ENCODE data around the gene MYO1E. TPM values are rescaled to one million over a fixed set of nuclear protein-coding genes. Genes with fewer than 3 reads are reported as not detected.
A peak's percentile ranks its signal among the peaks of the same experiment; 100 is the strongest.

Gene MYO1E
- total RNA-seq (198 TPM), polyA plus RNA-seq (ENCODE audit: insufficient read depth, low read depth, low replicate concordance) (41.9 TPM)
- long read RNA-seq, donor 1, full-length matches to known transcripts, result 3 of 37 reads
- long read RNA-seq, donor 1, partial matches to known transcripts, result 34 of 37 reads
- long read RNA-seq, donor 1, other reads (novel, unspliced or antisense), result 0 of 37 reads
- long read RNA-seq, donor 2, full-length matches to known transcripts, result 2 of 2 reads
- long read RNA-seq, donor 2, partial matches to known transcripts, result 0 of 2 reads
- long read RNA-seq, donor 2, other reads (novel, unspliced or antisense), result 0 of 2 reads
- long read RNA-seq, donor 3, result 0 reads
- long read RNA-seq, donor 4, full-length matches to known transcripts, result 2 of 2 reads
- long read RNA-seq, donor 4, partial matches to known transcripts, result 0 of 2 reads
- long read RNA-seq, donor 4, other reads (novel, unspliced or antisense), result 0 of 2 reads
- long read RNA-seq, donor 5, partial matches to known transcripts, result 6 of 6 reads
- long read RNA-seq, donor 5, other reads (novel, unspliced or antisense), result 0 of 6 reads
- long read RNA-seq, donor 6, partial matches to known transcripts, result 25 of 25 reads
- long read RNA-seq, donor 6, other reads (novel, unspliced or antisense), result 0 of 25 reads
- long read RNA-seq, donor 7, full-length matches to known transcripts, result 12 of 56 reads
- long read RNA-seq, donor 7, partial matches to known transcripts, result 18 of 56 reads
- long read RNA-seq, donor 7, other reads (novel, unspliced or antisense), result 26 of 56 reads
- long read RNA-seq, donor 8, result 0 reads
- long read RNA-seq, donor 9, result 0 reads
- long read RNA-seq, donor 10, full-length matches to known transcripts, result 1 of 43 reads
- long read RNA-seq, donor 10, partial matches to known transcripts, result 42 of 43 reads
- long read RNA-seq, donor 10, other reads (novel, unspliced or antisense), result 0 of 43 reads

DNA sequence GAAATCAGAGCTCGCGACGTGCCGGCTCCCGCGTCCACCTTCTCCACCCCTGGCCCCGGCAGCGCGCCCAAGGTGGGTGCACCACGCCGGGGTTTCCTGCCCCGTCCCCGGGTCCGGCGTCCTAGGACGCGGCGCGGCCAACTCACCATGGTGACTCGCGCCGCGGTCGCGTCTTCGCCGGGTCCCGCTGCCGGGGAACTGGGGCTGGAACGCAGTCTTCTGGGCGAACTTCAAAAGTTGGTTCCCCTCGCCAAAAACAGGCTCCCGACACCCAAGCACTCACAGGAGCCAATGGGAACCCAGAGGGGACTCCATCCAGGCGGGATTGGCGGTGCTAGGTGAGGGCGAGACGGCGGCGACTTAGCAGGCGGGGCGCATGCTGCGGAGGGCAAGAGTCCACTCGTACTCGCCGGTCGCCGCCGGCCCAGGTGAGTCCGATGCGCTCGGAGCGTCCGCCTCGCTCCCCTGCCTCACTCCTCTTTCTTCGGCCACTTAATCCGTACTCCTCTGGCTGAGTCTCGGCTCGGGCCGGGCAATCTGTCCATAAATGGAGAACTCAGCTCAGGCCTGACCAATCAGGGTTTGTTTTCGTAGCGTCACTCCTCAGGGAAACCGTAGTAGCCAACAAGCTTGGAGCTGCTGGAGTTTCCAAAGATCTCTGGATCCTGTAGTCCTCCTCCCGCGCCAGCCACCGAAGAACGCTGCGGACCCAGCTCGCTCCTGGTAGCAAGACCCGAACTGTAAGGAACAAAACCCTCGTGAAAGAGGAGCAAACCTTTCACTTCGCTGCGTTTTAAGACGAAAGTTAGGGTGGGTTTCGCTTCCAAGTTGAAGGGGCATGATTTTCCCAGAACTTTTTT lies at the start of gene MYO1E:
Gene MYO1E (minus strand): TSS at position 520 of the 860 bp plus-strand sequence. CDS start 371 bp downstream, at position 149.
- intact Hi-C loops (cut with DNase I), result no loop called here
- Histone ChIP-seq H3K9ac (ENCODE audit: low read length in 3 of 3) (peak within 1 kb of the TSS; percentile 77 to 91 (median 87)), H3K27me3 (ENCODE audit: control insufficient read depth, insufficient read depth, low read length) (no peaks in the 10 kb centered on the region), H3K4me3 (ENCODE audit: low read length in 3 of 3) (peak within 1 kb of the TSS; percentile 83 to 93 (median 83)), H3K9me3 (ENCODE audit: control insufficient read depth in 2 of 3, insufficient read depth in 1 of 3, low read length in 3 of 3) (no peaks in the 10 kb centered on the region), H3K4me1 (ENCODE audit: control insufficient read depth in 2 of 3, insufficient read depth in 2 of 3, low read depth in 1 of 3, low read length in 3 of 3) (peaks cover 0 to 5% (median 0%) of the 10 kb centered on the region in 3 donors), H3K36me3 (ENCODE audit: control insufficient read depth in 2 of 3, insufficient read depth in 3 of 3, low read length in 3 of 3) (no peaks in the 10 kb centered on the region), H3K27ac (ENCODE audit: low read depth in 2 of 2, low read length in 2 of 2) (peak within 1 kb of the TSS; percentile 95 to 98)
- TF ChIP-seq CTCF (IDR thresholded peaks at IDR 0.05; ENCODE audit: borderline replicate concordance, extremely low read depth, insufficient read depth), result no peak
- DNase-seq (peak; percentile 94 to 98 (median 96)), FAIRE-seq (peak; percentile 93)

- H3K27me3 ChIP-seq (ENCODE audit: control insufficient read depth, insufficient read depth, low read length), result no peaks in the 10 kb centered on the region
- TF ChIP-seq CTCF (IDR thresholded peaks at IDR 0.05; ENCODE audit: borderline replicate concordance, extremely low read depth, insufficient read depth), result no peak
- no peak overlapping the region for H3K4me3 ChIP-seq (ENCODE audit: low read length in 3 of 3)
- no peak overlapping the region for H3K9ac ChIP-seq (ENCODE audit: low read length in 3 of 3)
- H3K9me3 ChIP-seq (ENCODE audit: control insufficient read depth in 2 of 3, insufficient read depth in 1 of 3, low read length in 3 of 3), result no peaks in the 10 kb centered on the region
- no peaks in the 10 kb centered on the region for H3K36me3 ChIP-seq (ENCODE audit: control insufficient read depth in 2 of 3, insufficient read depth in 3 of 3, low read length in 3 of 3)
- intact Hi-C loops (cut with DNase I), result no loop called here
- H3K27ac ChIP-seq (ENCODE audit: low read depth in 2 of 2, low read length in 2 of 2), result no peak overlapping the region
- FAIRE-seq (no peak), DNase-seq (peak in 3 of 5 donors; percentile 55 to 70 (median 64))
- H3K4me1 ChIP-seq (ENCODE audit: control insufficient read depth in 2 of 3, insufficient read depth in 2 of 3, low read depth in 1 of 3, low read length in 3 of 3), result no peaks in the 10 kb centered on the region
These were observed 48.4 kb upstream of the MYO1E start for GRCh38 chr15:59420986-59421618.

DNA sequence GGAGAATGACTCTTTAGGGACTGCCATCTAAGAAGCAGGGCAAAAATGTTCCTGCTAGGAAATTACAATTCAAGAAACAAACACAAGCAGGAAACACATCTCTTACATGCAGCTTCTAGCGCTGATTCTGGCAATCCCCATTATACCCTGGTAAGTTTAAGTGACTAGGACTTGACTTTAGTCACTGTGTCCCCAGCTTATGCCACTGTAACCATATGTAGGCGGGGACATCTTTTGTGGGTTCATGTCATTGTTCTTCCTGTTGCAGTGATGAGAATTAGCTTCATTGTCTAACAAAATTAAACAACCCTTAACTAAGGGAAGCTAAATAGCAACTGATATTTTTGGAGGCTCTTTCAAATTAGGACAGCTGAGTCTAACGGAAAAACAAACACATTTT lies 47.4 kb upstream of the MYO1E start:
- FAIRE-seq (no peak), DNase-seq (no peak)
- no peaks in the 10 kb centered on the region for H3K27me3 ChIP-seq (ENCODE audit: control insufficient read depth, insufficient read depth, low read length)
- no peaks in the 10 kb centered on the region for H3K4me1 ChIP-seq (ENCODE audit: control insufficient read depth in 2 of 3, insufficient read depth in 2 of 3, low read depth in 1 of 3, low read length in 3 of 3)
- intact Hi-C loops (cut with DNase I), result no loop called here
- TF ChIP-seq CTCF (IDR thresholded peaks at IDR 0.05; ENCODE audit: borderline replicate concordance, extremely low read depth, insufficient read depth), result no peak
- no peak overlapping the region for H3K27ac ChIP-seq (ENCODE audit: low read depth in 2 of 2, low read length in 2 of 2)
- H3K4me3 ChIP-seq (ENCODE audit: low read length in 3 of 3), result no peak overlapping the region
- H3K36me3 ChIP-seq (ENCODE audit: control insufficient read depth in 2 of 3, insufficient read depth in 3 of 3, low read length in 3 of 3), result no peaks in the 10 kb centered on the region
- no peaks in the 10 kb centered on the region for H3K9me3 ChIP-seq (ENCODE audit: control insufficient read depth in 2 of 3, insufficient read depth in 1 of 3, low read length in 3 of 3)
- H3K9ac ChIP-seq (ENCODE audit: low read length in 3 of 3), result no peak overlapping the region

All from kidney (tissue), 22 donors.